IPS-NIHi7 (cell line): ENCODE measurements around the gene PTS.
A peak's percentile ranks its signal among the peaks of the same experiment; 100 is the strongest.

ENCODE experiments used
- DNase-seq: peaks from one replicate; pipeline ENCODE4 v3.0.0; 2012; ENCODE audit warnings: mixed read lengths; ENCODE audit errors: extremely low spot score

PTS gene

GRCh38 chr11:112265659-112266409, 39.6 kb downstream of the PTS start:
- no peak for DNase-seq

GRCh38 chr11:112266410-112266778, 40.2 kb downstream of the PTS start:
- DNase-seq: no peak

- no peak for DNase-seq
Measured at GRCh38 chr11:112267188-112267591, 41.0 kb downstream of the PTS start.

- no peak for DNase-seq
Measured at GRCh38 chr11:112268406-112268805, 42.2 kb downstream of the PTS start.

- DNase-seq: no peak
Measured at GRCh38 chr11:112269139-112269538, 42.9 kb downstream of the PTS start.

GRCh38 chr11:112270551-112271180, 44.4 kb downstream of the PTS start:
- peak; percentile 43 for DNase-seq

GRCh38 chr11:112271242-112271641, 45.0 kb downstream of the PTS start:
- no peak for DNase-seq

GRCh38 chr11:112273066-112273465, 46.8 kb downstream of the PTS start:
- no peak for DNase-seq

GRCh38 chr11:112274007-112274783, 48.0 kb downstream of the PTS start:
- no peak for DNase-seq

- no peak for DNase-seq
Measured at GRCh38 chr11:112277029-112277428, 50.8 kb downstream of the PTS start.

- no peak for DNase-seq
Measured at GRCh38 chr11:112277941-112278340, 51.7 kb downstream of the PTS start.

- DNase-seq: no peak
Measured at GRCh38 chr11:112278803-112279202, 52.6 kb downstream of the PTS start.

- peak; percentile 81 for DNase-seq
Measured at GRCh38 chr11:112279901-112280267, 53.7 kb downstream of the PTS start.

GRCh38 chr11:112280268-112281126, 54.3 kb downstream of the PTS start:
- DNase-seq: peak; percentile 82

- DNase-seq: no peak
Measured at GRCh38 chr11:112281726-112282125, 55.5 kb downstream of the PTS start.
